Testis (tissue), 2 donors: ENCODE results near the gene FMOD.

Experiments
- CTCF ChIP-seq, 3 experiments: fragments of 450-650 bp in 2 of 3; fragments of 200-600 bp in 1 of 3; sonication (generic) in 1 of 3; IDR thresholded peaks; one replicate each; pipeline ENCODE4 v1.5.1; 2016 to 2019; ENCODE audit warnings: antibody characterized with exemption in 3 of 3, mild to moderate bottlenecking in 2 of 3, moderate library complexity in 1 of 3
- POLR2A ChIP-seq: fragments of 450-650 bp; IDR thresholded peaks from one replicate; pipeline ENCODE4 v1.6.1; 2017; ENCODE audit warnings: antibody characterized with exemption, mild to moderate bottlenecking, moderate library complexity

- TF ChIP-seq POLR2A (no peak), CTCF (IDR thresholded peaks at IDR 0.05) (no peak)
These were observed 37.8 kb upstream of the FMOD start for GRCh38 chr1:203388683-203389082.
